Astrocyte of the spinal cord (primary cell): Measurements from ENCODE around the gene TRMT61A.
"Not testable (repeated sequence)": the region's sequence is repeated elsewhere in the genome, so short reads cannot be mapped to it uniquely, and the experiment has no call there.

Experiments
- DNase-seq: peaks from one replicate; pipeline ENCODE4 v3.0.0; 2011; ENCODE audit warnings: low read depth, low spot score
- H3K4me3 ChIP-seq: 2 replicates; pipeline ENCODE4 v1.5.1; 2011; ENCODE audit warnings: low read depth, mild to moderate bottlenecking, low read length, moderate library complexity
- in situ Hi-C: cut with HindIII; loops from 2 replicates; pipeline ENCODE4 v1.10.0; 2017; ENCODE audit warnings: low sequenced_read_pairs
- TF ChIP-seq, protein P1 (sequence below): IDR thresholded peaks from 2 replicates; pipeline ENCODE4 v1.5.1; 2012; ENCODE audit warnings: low read depth, mild to moderate bottlenecking, low read length, inconsistent platforms

TRMT61A gene

GRCh38 chr14:103507751-103508150, 21.2 kb upstream of the TRMT61A start:
- in situ Hi-C loops, result no loop called here
- H3K4me3 ChIP-seq, result no peak overlapping the region
- no peak for DNase-seq
- TF ChIP-seq, protein P1, sequence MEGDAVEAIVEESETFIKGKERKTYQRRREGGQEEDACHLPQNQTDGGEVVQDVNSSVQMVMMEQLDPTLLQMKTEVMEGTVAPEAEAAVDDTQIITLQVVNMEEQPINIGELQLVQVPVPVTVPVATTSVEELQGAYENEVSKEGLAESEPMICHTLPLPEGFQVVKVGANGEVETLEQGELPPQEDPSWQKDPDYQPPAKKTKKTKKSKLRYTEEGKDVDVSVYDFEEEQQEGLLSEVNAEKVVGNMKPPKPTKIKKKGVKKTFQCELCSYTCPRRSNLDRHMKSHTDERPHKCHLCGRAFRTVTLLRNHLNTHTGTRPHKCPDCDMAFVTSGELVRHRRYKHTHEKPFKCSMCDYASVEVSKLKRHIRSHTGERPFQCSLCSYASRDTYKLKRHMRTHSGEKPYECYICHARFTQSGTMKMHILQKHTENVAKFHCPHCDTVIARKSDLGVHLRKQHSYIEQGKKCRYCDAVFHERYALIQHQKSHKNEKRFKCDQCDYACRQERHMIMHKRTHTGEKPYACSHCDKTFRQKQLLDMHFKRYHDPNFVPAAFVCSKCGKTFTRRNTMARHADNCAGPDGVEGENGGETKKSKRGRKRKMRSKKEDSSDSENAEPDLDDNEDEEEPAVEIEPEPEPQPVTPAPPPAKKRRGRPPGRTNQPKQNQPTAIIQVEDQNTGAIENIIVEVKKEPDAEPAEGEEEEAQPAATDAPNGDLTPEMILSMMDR, result no peak

DNA sequence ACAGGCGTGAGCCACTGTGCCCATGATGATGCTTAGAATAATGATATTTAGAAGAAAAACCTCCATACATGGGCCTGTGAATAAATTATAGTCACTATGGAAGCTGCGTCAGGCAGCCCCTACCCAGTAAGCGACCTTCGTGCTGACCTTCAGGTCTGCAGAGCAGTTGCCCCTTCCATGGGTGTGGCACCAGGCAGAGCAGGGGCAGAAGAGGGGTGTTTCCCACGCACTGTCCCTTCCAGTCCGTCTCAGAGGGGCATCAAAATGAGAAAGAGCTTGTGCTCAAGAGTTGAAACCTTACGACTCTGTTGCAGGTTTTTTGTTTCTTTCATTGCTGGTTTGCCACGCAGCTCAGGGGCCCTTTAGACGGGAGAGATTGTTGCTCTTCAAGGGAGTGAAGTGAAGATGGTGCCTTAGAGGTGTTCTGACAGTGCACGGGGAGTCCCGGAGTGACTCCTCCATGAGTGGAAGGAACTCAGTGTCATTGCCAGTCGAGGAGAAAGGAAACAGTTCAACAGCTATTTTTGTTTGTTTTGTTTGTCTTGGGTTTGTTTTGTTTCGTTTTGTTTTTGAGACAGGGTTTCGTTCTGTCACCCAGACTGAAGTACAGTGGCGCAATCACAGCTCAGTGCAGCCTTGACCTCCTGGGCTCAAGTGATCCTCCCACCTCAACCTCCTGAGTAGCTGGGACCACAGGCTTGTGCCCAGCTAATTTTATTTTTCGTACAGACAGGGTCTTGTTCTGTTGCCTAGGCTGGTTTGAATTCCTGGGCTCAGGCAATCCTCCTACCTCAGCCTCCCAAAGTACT, 20.3 kb upstream of the TRMT61A start:
- in situ Hi-C loops, result no loop called here

GRCh38 chr14:103509864-103510723, 18.9 kb upstream of the TRMT61A start:
- in situ Hi-C loops, result no loop called here
- DNase-seq, result no peak
- TF ChIP-seq, protein P1, result no peak
- H3K4me3 ChIP-seq, result no peak overlapping the region

More for the DNA sequence above, 20.3 kb upstream of the TRMT61A start:
- no peak overlapping the region for H3K4me3 ChIP-seq
- TF ChIP-seq, protein P1, result no peak
- no peak for DNase-seq

DNA sequence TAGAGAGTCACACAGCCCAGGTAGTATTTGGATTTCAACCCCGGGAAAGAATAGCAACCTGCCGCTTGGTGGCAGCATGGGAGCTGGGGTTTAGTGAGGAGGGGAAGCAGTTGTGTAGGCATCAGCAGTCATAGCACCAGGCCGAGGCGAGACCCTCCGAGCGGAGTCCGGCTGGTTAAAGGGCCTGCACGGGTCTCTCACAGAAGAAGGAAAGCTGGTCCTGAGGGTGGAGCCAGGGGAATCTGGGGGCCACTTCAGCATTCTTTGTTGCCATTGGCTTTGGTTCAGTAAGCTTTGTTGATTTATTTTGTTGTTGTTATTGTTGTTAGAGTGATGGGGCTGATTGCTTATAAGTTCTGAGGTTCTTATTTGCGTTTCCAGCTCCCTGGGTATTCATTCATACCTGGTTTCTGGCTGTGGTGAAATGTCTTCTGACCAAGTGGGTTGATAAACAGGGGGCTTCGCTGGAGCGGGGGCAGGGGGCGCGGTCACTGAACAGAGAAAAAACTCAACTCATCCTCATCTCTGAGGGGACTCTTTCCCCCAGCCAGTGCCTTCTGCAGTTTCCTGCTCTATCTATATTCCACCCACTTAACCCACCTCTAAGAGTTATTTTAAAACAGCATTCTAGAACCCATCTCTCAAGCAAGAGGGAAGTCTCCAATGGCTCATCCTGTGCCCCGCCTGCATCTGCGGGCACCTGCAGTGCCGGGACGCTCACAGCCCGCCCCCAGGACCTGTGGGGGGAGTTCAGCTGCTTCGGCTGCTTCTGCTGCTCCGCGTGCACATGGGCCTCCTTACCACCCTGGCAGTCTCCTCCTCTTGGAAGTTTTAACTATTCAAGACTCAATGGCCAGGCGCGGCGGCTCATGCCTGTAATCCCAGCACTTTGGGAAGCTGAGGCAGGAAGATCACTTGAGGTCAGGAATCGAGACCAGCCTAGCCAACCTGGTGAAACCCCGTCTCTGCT, 18.0 kb upstream of the TRMT61A start:
- TF ChIP-seq, protein P1, result no peak
- no peak for DNase-seq
- in situ Hi-C loops, result no loop called here
- no peak overlapping the region for H3K4me3 ChIP-seq

- H3K4me3 ChIP-seq, in situ Hi-C loops: not testable (repeated sequence)
These were observed 16.8 kb upstream of the TRMT61A start for GRCh38 chr14:103512180-103512579.

GRCh38 chr14:103512701-103513611, 16.0 kb upstream of the TRMT61A start:
- H3K4me3 ChIP-seq, result no peak overlapping the region
- TF ChIP-seq, protein P1, result no peak
- DNase-seq, result peak; percentile 55
- in situ Hi-C loops, result no loop called here

More at GRCh38 chr14:103512180-103512579, 16.8 kb upstream of the TRMT61A start:
- DNase-seq, result not testable (repeated sequence)
